ENCODE results near the gene FAH. TPM values are rescaled to one million over a fixed set of nuclear protein-coding genes. Genes with fewer than 3 reads are reported as not detected.
A peak's percentile ranks its signal among the peaks of the same experiment; 100 is the strongest.

Gene FAH
- polyA plus RNA-seq, 1 experiment, result 53.0 TPM

DNA sequence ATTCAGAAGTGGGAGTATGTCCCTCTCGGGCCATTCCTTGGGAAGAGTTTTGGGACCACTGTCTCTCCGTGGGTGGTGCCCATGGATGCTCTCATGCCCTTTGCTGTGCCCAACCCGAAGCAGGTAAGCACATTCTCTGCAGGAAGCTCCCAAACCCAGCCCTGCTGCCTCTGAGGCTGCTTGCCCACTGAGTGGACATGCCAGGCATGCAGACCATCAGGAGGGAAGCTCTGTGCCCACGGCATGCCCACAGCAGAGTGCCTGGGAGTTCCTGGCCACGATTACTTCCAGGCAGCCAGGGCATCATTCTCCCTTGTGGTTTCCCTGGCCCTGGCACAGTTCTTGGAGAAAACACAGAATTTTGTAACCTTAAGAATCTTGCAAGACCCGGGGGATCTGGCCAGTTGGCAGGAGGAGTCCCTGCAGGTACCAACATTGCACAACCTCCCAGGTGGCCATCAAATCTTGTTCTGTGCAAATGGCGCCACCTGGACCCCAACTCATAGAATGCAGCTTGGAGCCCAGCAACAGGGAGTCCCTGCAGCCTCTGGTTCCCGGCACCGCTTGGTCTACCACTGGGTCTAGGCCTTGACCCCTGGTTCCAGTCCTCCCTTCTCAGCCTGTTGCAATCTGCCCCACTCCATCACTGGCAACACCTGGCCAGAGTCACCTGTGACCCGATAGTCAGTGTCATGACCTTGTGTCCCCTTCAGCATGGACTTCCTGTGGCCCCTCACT is 20.4 kb downstream of the FAH start:
- DNase-seq (ENCODE audit: low read depth, low spot score), result no peak
- TF ChIP-seq CTCF (IDR thresholded peaks at IDR 0.05; ENCODE audit: low read depth, low read length), result peak; percentile 81
- Histone ChIP-seq H3K4me3 (ENCODE audit: low read depth, low read length) (no peak overlapping the region), H3K27ac (ENCODE audit: low read depth, low read length) (no peak overlapping the region), H3K27me3 (ENCODE audit: control insufficient read depth, insufficient read depth, low read length) (no peaks in the 10 kb centered on the region), H3K9me3 (ENCODE audit: control insufficient read depth, insufficient read depth, low read length) (peaks cover 14% of the 10 kb centered on the region)
- ChIA-PET CTCF (interaction anchor here (0.7 to 1.9 kb wide), 8 partner anchors 9 to 75 kb away, joined by 3 to 8 read pairs (median 4); no protein-coding TSS in a partner anchor), POLR2A (interaction anchor here (0.7 kb wide), 1 partner anchor 19 kb away, joined by 3 read pairs; no protein-coding TSS in a partner anchor)

GRCh38 chr15:80174017-80174746 is 21.4 kb downstream of the FAH start:
- CTCF ChIA-PET, result interaction anchor here (0.7 to 1.9 kb wide), 7 partner anchors 10 to 76 kb away, joined by 3 to 8 read pairs (median 4); no protein-coding TSS in a partner anchor
- H3K27me3 ChIP-seq (ENCODE audit: control insufficient read depth, insufficient read depth, low read length), result no peaks in the 10 kb centered on the region
- no peak for TF ChIP-seq CTCF (IDR thresholded peaks at IDR 0.05; ENCODE audit: low read depth, low read length)
- no peak for DNase-seq (ENCODE audit: low read depth, low spot score)
- POLR2A ChIA-PET, result interaction anchor here (0.7 kb wide), 1 partner anchor 20 kb away, joined by 3 read pairs; no protein-coding TSS in a partner anchor
- no peak overlapping the region for H3K4me3 ChIP-seq (ENCODE audit: low read depth, low read length)
- peaks cover 20% of the 10 kb centered on the region for H3K9me3 ChIP-seq (ENCODE audit: control insufficient read depth, insufficient read depth, low read length)
- peak overlapping the region; percentile 47 for H3K27ac ChIP-seq (ENCODE audit: low read depth, low read length)

GRCh38 chr15:80175436-80175835 is 22.6 kb downstream of the FAH start:
- H3K9me3 ChIP-seq (ENCODE audit: control insufficient read depth, insufficient read depth, low read length), result peaks cover 20% of the 10 kb centered on the region
- H3K27me3 ChIP-seq (ENCODE audit: control insufficient read depth, insufficient read depth, low read length), result no peaks in the 10 kb centered on the region
- TF ChIP-seq CTCF (IDR thresholded peaks at IDR 0.05; ENCODE audit: low read depth, low read length), result no peak
- no peak overlapping the region for H3K27ac ChIP-seq (ENCODE audit: low read depth, low read length)
- ChIA-PET POLR2A (no interaction called here), CTCF (no interaction called here)
- no peak overlapping the region for H3K4me3 ChIP-seq (ENCODE audit: low read depth, low read length)
- no peak for DNase-seq (ENCODE audit: low read depth, low spot score)

DNA sequence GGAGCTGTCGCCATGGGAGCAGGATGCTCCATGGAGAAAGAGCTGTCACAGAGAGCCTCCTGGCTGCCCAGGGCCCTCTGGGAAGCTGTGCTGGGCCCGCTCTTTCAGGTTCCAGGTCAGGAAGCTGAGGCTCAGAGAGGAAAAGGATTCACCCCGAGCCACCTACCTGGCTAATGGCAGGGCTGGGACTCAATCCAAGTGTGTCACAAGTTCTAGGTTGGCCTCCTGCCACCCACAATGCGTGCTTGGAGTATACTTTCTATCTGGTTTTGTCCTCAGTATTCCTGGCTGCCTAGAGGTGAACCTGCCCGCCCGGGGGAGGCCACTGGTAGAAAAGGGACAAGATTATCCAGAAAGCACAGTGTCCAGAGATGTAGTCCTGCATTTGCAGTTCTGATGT is 23.6 kb downstream of the FAH start:
- no peaks in the 10 kb centered on the region for H3K27me3 ChIP-seq (ENCODE audit: control insufficient read depth, insufficient read depth, low read length)
- ChIA-PET POLR2A (no interaction called here), CTCF (no interaction called here)
- H3K4me3 ChIP-seq (ENCODE audit: low read depth, low read length), result no peak overlapping the region
- no peak overlapping the region for H3K27ac ChIP-seq (ENCODE audit: low read depth, low read length)
- peaks cover 20% of the 10 kb centered on the region for H3K9me3 ChIP-seq (ENCODE audit: control insufficient read depth, insufficient read depth, low read length)
- DNase-seq (ENCODE audit: low read depth, low spot score), result no peak
- TF ChIP-seq CTCF (IDR thresholded peaks at IDR 0.05; ENCODE audit: low read depth, low read length), result no peak

GRCh38 chr15:80177156-80177555 is 24.4 kb downstream of the FAH start:
- DNase-seq (ENCODE audit: low read depth, low spot score), result no peak
- H3K4me3 ChIP-seq (ENCODE audit: low read depth, low read length), result no peak overlapping the region
- POLR2A ChIA-PET, result no interaction called here
- CTCF ChIA-PET, result no interaction called here
- no peak overlapping the region for H3K27ac ChIP-seq (ENCODE audit: low read depth, low read length)
- H3K27me3 ChIP-seq (ENCODE audit: control insufficient read depth, insufficient read depth, low read length), result no peaks in the 10 kb centered on the region
- peaks cover 20% of the 10 kb centered on the region for H3K9me3 ChIP-seq (ENCODE audit: control insufficient read depth, insufficient read depth, low read length)
- no peak for TF ChIP-seq CTCF (IDR thresholded peaks at IDR 0.05; ENCODE audit: low read depth, low read length)

Measured in AG04450 (cell line).